IPS-18a (cell line): ENCODE data around the gene SDS.

Source experiments
- H3K27ac ChIP-seq: one replicate; pipeline ENCODE4 v1.5.1; 2013; ENCODE audit warnings: low read length
- H3K27me3 ChIP-seq: one replicate; pipeline ENCODE4 v1.6.1; 2013; ENCODE audit warnings: mild to moderate bottlenecking, low read length; ENCODE audit not compliant: control insufficient read depth, insufficient read depth
- H3K36me3 ChIP-seq: one replicate; pipeline ENCODE4 v1.6.1; 2013; ENCODE audit warnings: low read depth, low read length; ENCODE audit not compliant: control insufficient read depth
- H3K4me1 ChIP-seq: one replicate; pipeline ENCODE4 v1.6.1; 2013; ENCODE audit warnings: low read depth, low read length; ENCODE audit not compliant: control insufficient read depth
- H3K4me3 ChIP-seq: one replicate; pipeline ENCODE4 v1.5.1; 2013; ENCODE audit warnings: low read length
- H3K9ac ChIP-seq: one replicate; pipeline ENCODE4 v1.6.1; 2013; ENCODE audit warnings: mild to moderate bottlenecking, low read length, moderate library complexity
- H3K9me3 ChIP-seq: one replicate; pipeline ENCODE4 v1.6.1; 2013; ENCODE audit warnings: low read depth, low read length; ENCODE audit not compliant: control insufficient read depth

The SDS gene

GRCh38 chr12:113424456-113424855 lies 20.8 kb upstream of the SDS start:
- H3K4me1 ChIP-seq, result peaks cover 7% of the 10 kb centered on the region

GRCh38 chr12:113422886-113423669 lies 19.4 kb upstream of the SDS start:
- no peak overlapping the region for H3K4me3 ChIP-seq

More at GRCh38 chr12:113424456-113424855, 20.8 kb upstream of the SDS start:
- no peaks in the 10 kb centered on the region for H3K9me3 ChIP-seq
- no peak overlapping the region for H3K4me3 ChIP-seq
- H3K9ac ChIP-seq, result no peak overlapping the region
- H3K27me3 ChIP-seq, result no peaks in the 10 kb centered on the region
- H3K27ac ChIP-seq, result no peak overlapping the region
- H3K36me3 ChIP-seq, result no peaks in the 10 kb centered on the region

GRCh38 chr12:113422030-113422885 lies 18.6 kb upstream of the SDS start, which contains the start of gene SDSL:
TSS of gene SDSL (plus strand) at chr12:113422380. CDS start at chr12:113427983, 5,603 bp downstream.
- H3K9ac ChIP-seq, result no peak within 1 kb of the TSS
- no peaks in the 10 kb centered on the region for H3K9me3 ChIP-seq
- H3K27me3 ChIP-seq, result no peaks in the 10 kb centered on the region
- peaks cover 7% of the 10 kb centered on the region for H3K4me1 ChIP-seq
- no peak within 1 kb of the TSS for H3K27ac ChIP-seq
- no peak within 1 kb of the TSS for H3K4me3 ChIP-seq
- H3K36me3 ChIP-seq, result no peaks in the 10 kb centered on the region

More at GRCh38 chr12:113422886-113423669, 19.4 kb upstream of the SDS start:
- peaks cover 7% of the 10 kb centered on the region for H3K4me1 ChIP-seq
- H3K36me3 ChIP-seq, result no peaks in the 10 kb centered on the region
- H3K9me3 ChIP-seq, result no peaks in the 10 kb centered on the region
- no peak overlapping the region for H3K27ac ChIP-seq
- H3K9ac ChIP-seq, result no peak overlapping the region
- H3K27me3 ChIP-seq, result no peaks in the 10 kb centered on the region

- no peaks in the 10 kb centered on the region for H3K27me3 ChIP-seq
- H3K27ac ChIP-seq, result no peak overlapping the region
- H3K9ac ChIP-seq, result no peak overlapping the region
- peaks cover 5% of the 10 kb centered on the region for H3K4me1 ChIP-seq
- H3K36me3 ChIP-seq, result no peaks in the 10 kb centered on the region
- no peaks in the 10 kb centered on the region for H3K9me3 ChIP-seq
- H3K4me3 ChIP-seq, result no peak overlapping the region
Measured at GRCh38 chr12:113420996-113421595, 17.4 kb upstream of the SDS start.

- no peak overlapping the region for H3K9ac ChIP-seq
- no peak overlapping the region for H3K4me3 ChIP-seq
- no peaks in the 10 kb centered on the region for H3K27me3 ChIP-seq
- no peaks in the 10 kb centered on the region for H3K4me1 ChIP-seq
- no peak overlapping the region for H3K27ac ChIP-seq
- H3K9me3 ChIP-seq, result no peaks in the 10 kb centered on the region
- H3K36me3 ChIP-seq, result no peaks in the 10 kb centered on the region
Measured at GRCh38 chr12:113418213-113418879, 14.7 kb upstream of the SDS start.

- no peaks in the 10 kb centered on the region for H3K27me3 ChIP-seq
- no peak overlapping the region for H3K27ac ChIP-seq
- H3K9ac ChIP-seq, result no peak overlapping the region
- no peaks in the 10 kb centered on the region for H3K9me3 ChIP-seq
- no peaks in the 10 kb centered on the region for H3K36me3 ChIP-seq
- no peak overlapping the region for H3K4me3 ChIP-seq
- H3K4me1 ChIP-seq, result no peaks in the 10 kb centered on the region
Measured at GRCh38 chr12:113416091-113416754, 12.5 kb upstream of the SDS start.

GRCh38 chr12:113414519-113415038 lies 10.9 kb upstream of the SDS start:
- no peaks in the 10 kb centered on the region for H3K36me3 ChIP-seq
- H3K4me1 ChIP-seq, result no peaks in the 10 kb centered on the region
- no peak overlapping the region for H3K9ac ChIP-seq
- H3K27ac ChIP-seq, result no peak overlapping the region
- no peak overlapping the region for H3K4me3 ChIP-seq
- no peaks in the 10 kb centered on the region for H3K9me3 ChIP-seq
- no peaks in the 10 kb centered on the region for H3K27me3 ChIP-seq

- Histone ChIP-seq H3K4me1 (no peaks in the 10 kb centered on the region), H3K27me3 (no peaks in the 10 kb centered on the region), H3K36me3 (no peaks in the 10 kb centered on the region), H3K4me3 (no peak overlapping the region), H3K9ac (no peak overlapping the region), H3K27ac (no peak overlapping the region), H3K9me3 (no peaks in the 10 kb centered on the region)
Measured at GRCh38 chr12:113413488-113413939, 9.8 kb upstream of the SDS start.

- H3K36me3 ChIP-seq, result no peaks in the 10 kb centered on the region
- no peaks in the 10 kb centered on the region for H3K9me3 ChIP-seq
- no peak overlapping the region for H3K27ac ChIP-seq
- peaks cover 9% of the 10 kb centered on the region for H3K4me1 ChIP-seq
- H3K27me3 ChIP-seq, result no peaks in the 10 kb centered on the region
- H3K9ac ChIP-seq, result no peak overlapping the region
- H3K4me3 ChIP-seq, result no peak overlapping the region
Measured at GRCh38 chr12:113409462-113410124, 5.9 kb upstream of the SDS start.

- H3K36me3 ChIP-seq, result no peaks in the 10 kb centered on the region
- H3K4me1 ChIP-seq, result peaks cover 9% of the 10 kb centered on the region
- H3K27me3 ChIP-seq, result no peaks in the 10 kb centered on the region
- H3K9ac ChIP-seq, result no peak overlapping the region
- no peak overlapping the region for H3K27ac ChIP-seq
- H3K4me3 ChIP-seq, result no peak overlapping the region
- H3K9me3 ChIP-seq, result no peaks in the 10 kb centered on the region
Measured at GRCh38 chr12:113408756-113409298, 5.1 kb upstream of the SDS start.
